Measurements from ENCODE around the gene MYRF.

MYRF gene

DNA sequence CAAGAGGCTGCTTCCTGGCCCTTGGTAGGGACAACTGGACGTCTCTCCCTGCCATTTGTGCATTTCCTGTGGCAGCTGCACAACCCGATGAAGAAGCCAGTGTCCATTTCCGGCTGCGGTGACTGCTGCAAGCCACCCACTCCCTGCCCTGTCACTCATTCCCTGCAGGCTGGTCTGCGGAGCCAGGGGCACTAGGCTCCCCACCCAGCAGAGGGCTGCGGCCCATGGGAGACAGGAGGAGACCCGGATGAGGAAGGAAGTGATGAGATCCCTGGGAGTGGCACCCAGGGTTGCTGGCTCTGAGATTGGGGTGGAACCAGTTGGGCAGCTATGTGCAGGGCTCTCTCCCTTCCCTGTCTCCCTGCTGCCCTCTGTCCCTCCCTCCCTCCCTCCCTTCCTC, 10.0 kb upstream of the MYRF start:
- no peak for DNase-seq

GRCh38 chr11:61743486-61744095, 8.8 kb upstream of the MYRF start:
- DNase-seq = no peak

GRCh38 chr11:61744181-61744580, 8.3 kb upstream of the MYRF start:
- DNase-seq = no peak

DNA sequence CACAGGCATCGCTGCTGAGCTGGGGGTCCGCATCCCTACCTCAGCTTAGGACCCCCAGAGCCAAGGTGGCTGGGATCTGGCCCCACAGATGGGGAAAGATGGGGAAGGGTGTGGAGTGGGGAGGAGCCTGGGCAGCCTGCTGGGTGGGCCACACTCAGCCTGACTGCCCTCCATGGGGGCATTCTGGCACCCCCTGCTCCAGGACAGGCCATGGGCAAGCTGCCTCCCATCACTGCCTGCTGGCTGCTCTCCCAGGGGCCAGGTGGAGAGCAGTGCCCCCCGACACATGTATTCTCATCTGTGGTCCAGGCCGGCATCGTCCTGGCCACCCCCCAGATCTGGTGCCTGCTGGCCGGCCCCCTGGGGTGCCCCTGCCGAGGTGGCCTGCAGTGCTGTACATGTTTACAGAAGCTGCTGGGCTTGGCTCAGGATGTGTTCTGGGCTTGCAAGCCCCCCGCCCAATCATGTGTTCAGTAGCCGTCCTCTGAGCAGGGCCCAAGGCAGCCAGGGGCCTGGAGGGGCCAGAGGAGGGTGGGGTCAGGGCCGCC, 7.8 kb upstream of the MYRF start:
- no peak for DNase-seq

DNA sequence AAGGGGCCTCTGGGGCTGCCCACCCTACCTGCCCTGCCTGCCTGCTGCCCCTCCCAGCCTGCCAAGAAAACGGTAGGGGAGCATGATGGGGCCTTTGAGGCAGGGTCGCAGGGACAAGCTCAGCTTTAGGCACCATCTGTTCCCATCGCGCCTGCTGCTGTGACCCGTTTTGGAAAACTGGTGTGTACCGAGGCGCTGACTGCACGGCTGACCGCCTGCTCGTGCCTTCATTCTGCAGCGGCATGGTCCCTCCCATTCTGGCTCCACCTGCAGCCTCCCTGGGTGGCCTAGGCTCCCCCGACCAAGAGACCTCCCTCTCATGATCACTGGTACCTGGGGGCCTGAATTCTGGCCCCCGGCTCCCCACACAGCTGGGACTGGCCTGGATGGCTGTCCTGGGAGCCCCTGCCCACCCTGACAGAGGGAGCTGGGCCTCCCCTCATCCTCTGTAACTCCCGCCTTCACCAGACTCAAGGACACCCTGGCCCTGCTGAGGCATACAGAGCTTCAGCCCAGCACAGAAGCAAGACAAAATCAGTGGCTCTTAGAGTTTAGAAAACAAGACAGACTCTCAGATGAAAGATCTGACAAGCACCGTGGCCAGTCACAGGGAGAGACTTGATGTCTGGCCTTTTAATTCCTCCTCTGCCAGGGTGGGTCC, 6.5 kb upstream of the MYRF start:
- no peak for DNase-seq

GRCh38 chr11:61746442-61747191, 5.8 kb upstream of the MYRF start:
- no peak for DNase-seq

- peak; percentile 12 for DNase-seq
These were observed 5.1 kb upstream of the MYRF start for GRCh38 chr11:61747192-61747966.

- DNase-seq = no peak
These were observed 4.5 kb upstream of the MYRF start for GRCh38 chr11:61747967-61748285.

DNA sequence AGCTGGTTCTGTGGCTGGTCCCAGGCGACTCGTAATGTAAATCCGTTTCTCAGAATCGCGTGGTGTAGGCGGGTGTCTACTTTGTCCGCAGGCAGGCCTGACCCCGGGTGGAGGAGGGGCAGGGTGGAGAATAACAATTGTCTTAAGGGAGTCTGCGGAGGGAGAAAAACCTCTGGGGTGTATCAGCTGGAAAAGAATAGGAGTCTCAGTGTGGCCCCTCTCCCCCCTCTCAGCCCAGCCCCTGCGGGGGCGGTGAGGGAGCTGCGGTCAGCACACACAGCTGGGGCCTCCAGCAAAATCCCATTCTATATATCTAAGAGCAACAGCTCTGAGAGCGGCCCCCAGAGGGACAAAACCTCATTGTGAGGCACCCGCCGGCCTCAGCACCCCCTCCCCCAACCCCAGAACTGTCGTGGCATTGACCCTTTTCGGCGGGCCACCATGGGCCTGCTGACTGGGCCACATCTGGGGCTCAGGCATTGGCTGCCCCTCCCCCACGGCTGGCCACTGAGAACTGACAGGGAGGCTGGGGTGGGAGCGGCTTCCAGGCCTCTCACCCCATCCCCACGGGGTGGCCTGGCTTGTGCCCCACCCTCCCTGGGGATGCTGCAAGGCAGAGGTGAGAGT, 2.7 kb upstream of the MYRF start:
- DNase-seq = no peak

DNA sequence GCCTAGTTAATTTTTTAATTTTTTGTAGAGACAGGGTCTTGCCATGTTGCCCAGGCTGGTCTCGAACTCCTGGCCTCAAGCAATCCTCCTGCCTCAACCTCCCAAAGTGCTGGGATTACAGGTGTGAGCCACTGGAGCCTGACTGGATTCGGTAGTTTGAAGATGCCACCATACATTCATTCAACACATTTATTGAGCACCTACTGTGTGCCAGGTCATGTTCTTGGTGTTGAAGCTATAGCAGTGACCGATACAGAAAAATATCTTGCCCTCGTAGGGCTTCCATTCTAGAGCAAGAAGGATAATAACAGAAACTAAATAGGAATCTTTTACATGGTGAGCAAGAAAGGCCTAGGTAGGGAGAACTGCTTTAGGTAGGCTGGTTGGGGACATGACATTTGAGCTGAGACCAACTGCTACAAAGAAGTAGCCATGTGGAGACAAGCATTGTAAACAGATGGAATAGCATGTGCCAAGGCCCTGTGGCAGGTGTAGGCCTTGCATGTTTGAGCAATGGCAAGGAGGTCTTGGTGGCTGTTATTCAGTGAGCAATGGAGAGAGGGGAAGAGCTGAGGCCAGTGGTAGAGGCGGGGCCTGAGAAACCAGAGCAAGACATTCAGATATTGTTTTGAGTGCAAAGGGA, 1.7 kb upstream of the MYRF start:
- DNase-seq = no peak

GRCh38 chr11:61751384-61751783, 1.1 kb upstream of the MYRF start:
- DNase-seq = no peak

DNA sequence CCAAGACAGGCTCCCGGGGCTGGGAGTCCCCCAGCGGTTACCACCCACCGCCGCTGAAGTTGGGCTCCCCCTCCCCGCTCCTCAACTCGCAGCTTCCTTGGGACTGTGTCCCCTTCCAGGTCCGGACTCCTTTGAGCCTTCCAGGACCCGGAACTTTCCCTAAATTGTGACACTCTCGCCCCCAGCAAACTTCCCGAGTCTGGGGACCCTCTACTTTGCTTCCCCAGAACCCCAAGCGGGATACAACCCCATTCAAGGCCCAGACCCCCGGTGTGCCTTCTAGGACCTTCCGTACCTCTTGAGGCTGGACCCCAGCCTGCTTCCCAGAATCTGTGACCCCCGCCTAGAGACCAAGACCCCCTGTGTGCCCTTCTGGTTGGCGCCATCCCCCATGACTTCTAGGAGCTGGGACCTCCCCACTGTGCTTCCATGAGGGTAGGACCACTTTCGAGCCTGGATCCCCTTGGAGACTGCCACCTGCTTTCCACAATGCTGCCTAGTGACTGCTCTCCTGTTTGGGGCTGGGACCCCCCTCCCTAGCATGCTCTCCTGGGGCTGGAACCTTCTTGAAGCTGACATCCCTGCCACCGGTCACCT, 587 bp downstream of the MYRF start:
- DNase-seq = no peak

DNA sequence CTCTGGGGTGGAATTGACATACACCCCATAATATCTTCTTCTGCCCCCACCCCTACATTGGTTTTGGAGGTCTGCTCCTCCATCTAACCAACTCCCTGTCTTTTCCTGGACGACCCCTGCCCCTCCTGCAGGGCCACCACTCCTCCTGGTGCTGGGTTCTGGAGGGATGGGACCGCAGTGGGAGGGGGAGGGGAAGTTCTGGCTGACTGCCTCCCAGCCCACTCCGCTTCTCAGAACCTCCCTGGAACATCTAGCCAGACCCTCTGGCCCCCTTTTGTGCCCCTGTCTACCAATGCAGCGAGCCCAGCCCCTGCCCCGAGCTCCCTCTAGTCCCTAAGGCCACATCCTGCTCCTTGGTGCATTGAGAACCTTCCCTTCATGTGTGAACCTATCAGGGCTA, 1.2 kb downstream of the MYRF start:
- DNase-seq = no peak

DNA sequence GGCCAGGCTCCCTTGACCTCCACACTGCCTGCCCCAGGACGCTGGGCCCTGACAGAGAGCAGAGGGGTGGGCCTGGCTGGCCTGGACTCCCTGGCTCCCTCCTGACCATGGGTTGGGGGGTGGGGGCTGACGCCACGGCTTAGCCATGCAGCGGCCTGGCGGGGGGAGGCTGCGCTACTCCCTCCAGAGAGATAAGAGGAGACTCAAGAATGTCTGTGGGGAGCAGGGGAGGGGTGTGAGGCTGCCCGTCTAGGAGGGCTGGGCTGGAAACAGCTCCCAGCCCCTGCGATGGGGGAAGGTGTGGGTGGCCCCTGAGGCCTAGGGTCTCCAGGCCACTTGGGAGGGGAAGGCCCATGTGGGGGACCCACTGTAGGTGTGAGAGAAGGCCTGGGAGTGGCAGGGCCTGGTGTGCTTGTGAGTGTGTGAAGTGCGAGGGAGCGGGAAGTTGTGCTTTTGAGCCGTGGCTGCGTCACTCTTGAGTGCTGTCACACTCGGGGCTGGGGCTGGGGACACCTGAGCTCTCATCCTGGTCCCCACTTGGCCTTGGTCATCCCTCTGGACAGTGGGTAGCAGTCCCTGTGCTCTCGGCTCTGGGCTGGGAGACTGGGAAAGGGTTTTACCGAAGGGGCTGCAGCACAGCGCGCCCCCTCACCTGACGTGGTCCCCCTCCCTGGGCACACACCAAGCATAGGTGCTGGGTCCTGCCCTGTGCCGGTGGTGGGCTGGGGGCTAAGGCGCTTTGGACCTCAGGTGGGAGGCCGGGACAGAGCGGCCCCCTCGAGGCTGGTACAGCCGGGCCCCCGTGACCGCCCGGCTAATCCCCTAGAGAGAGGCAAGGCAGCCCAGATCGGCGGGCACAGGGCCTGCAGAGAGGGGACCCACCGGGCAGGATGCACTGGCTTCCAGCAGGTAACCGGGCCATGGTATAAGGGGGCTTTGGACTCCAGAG, 2.4 kb downstream of the MYRF start:
- no peak for DNase-seq

DNA sequence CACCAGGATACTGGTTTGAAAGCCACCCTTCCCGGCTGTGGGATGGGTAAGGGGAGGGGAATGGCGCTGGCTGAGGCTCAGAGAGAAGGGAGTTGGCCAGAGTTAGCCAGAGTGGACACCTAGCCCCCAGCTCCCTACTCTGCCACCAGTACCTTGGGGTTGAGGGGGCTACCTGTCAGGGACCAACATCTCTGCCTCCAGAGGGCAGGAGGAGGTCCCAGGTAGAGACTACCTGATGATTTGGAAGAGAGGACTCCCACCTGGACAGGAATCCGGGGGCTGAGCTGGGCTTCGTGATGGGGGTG, 3.7 kb downstream of the MYRF start:
- no peak for DNase-seq

GRCh38 chr11:61756452-61757212, 4.2 kb downstream of the MYRF start:
- DNase-seq = no peak

DNA sequence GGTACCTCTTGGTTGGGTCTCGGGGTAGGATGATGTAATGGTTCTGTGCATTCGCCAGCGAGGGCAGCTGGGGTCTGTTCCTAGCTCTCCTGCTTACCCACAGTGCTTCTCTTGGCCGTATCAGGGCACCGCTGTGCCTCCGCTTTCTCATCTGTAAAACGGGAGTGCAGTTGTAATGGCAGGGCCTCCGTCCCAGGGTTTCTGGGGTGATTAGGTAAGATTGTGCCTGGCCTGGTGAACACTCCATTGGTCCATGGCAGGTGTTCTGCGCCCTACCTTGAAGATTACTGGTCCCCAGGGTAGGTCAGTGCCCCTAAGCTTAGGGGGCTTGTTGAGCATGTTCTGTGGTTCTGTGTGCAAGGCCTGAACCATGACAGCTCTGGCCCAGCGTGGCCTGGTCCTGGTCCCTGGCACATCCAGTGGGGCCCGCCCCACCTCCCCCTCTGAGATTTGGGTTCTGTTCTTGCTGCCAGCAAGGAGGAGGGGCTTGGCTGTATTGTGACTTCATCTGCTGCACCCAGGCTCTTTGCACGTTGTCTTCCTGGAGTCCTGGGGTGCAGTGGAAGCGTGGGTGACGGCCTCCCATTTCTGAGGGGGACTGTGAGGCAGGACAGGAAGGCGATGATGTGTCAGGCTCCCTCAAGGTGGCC, 4.9 kb downstream of the MYRF start:
- DNase-seq = no peak

GRCh38 chr11:61760946-61761345, 8.5 kb downstream of the MYRF start:
- no peak for DNase-seq

DNA sequence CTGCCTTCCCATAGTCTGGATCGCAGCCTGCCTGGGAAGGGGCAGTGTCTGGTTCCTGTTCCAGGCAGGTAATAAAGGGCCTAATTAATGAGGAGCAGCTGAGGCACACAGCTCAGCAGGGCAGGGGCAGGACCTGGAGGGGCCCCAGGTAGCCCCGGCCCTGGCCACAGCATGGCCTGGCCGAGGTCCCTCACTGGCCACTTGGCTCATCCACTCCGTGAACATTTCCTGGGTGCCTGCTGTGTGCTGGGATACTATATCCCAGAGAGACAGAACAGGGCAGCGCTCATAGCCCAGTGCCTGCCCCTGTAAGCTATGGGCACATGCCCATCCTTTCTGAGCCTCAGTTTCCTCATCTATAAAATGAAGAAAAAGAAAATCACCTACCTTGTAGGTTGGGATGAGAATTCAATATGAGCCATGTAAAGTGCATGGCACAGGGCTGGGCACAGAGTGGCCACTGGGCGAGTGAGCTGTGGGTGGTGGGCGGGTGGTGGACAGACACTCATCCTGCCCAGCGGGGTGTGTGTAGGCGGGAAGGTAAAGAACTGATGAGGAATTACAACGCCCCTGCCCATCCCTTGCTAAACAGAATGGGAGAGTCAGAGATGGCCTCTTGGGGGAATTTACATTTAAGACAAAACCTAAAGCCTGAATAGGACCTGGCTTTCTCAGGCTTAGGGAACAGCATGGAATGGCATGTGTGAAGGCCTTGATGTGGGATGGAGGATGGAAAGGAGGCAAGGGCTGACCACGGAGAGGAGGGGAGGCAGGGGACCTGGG, 9.2 kb downstream of the MYRF start:
- DNase-seq = no peak
